ENCODE measurements around the gene MGAT4B. TPM values are rescaled to one million over a fixed set of nuclear protein-coding genes. Genes with fewer than 3 reads are reported as not detected.

Gene MGAT4B
- total and polyA plus RNA-seq, 4 donors: 65.0 to 154 (median 82.4) TPM

GRCh38 chr5:179768326-179769085 lies 38.2 kb downstream of the MGAT4B start:
- Histone ChIP-seq H3K9me3 (ENCODE audit: control insufficient read depth in 4 of 4, insufficient read depth in 3 of 4, low read length in 3 of 4) (peaks cover 0 to 2% (median 0%) of the 10 kb centered on the region in 4 donors), H3K4me1 (ENCODE audit: control insufficient read depth in 5 of 5, insufficient read depth in 5 of 5, low read length in 5 of 5) (peaks cover 0 to 11% (median 0%) of the 10 kb centered on the region in 5 donors), H3K36me3 (ENCODE audit: control insufficient read depth in 4 of 4, insufficient read depth in 4 of 4, low read length in 4 of 4) (peaks cover 19 to 48% (median 39%) of the 10 kb centered on the region in 4 donors), H3K4me3 (no peak overlapping the region), H3K9ac (ENCODE audit: insufficient read depth in 1 of 2, low read length in 2 of 2) (no peak overlapping the region), H3K27me3 (ENCODE audit: control insufficient read depth in 3 of 3, insufficient read depth in 3 of 3, low read length in 2 of 3) (no peaks in the 10 kb centered on the region), H3K27ac (ENCODE audit: low read depth in 1 of 2, low read length in 1 of 2) (no peak overlapping the region)
- 85 to 90% methylated on average over 18 of the region's 18 CpGs for WGBS, 2 donors
- no peak for TF ChIP-seq CTCF (IDR thresholded peaks at IDR 0.05; ENCODE audit: control extremely low read depth, extremely low read depth)
- no peak for ATAC-seq (ENCODE audit: insufficient read depth, low FRiP score)
- no peak for DNase-seq

- Histone ChIP-seq H3K4me1 (ENCODE audit: control insufficient read depth in 5 of 5, insufficient read depth in 5 of 5, low read length in 5 of 5) (peaks cover 0 to 15% (median 3%) of the 10 kb centered on the region in 5 donors), H3K36me3 (ENCODE audit: control insufficient read depth in 4 of 4, insufficient read depth in 4 of 4, low read length in 4 of 4) (peaks cover 13 to 43% (median 35%) of the 10 kb centered on the region in 4 donors), H3K27me3 (ENCODE audit: control insufficient read depth in 3 of 3, insufficient read depth in 3 of 3, low read length in 2 of 3) (no peaks in the 10 kb centered on the region), H3K9me3 (ENCODE audit: control insufficient read depth in 4 of 4, insufficient read depth in 3 of 4, low read length in 3 of 4) (peaks cover 0 to 2% (median 0%) of the 10 kb centered on the region in 4 donors), H3K27ac (ENCODE audit: low read depth in 1 of 2, low read length in 1 of 2) (no peak overlapping the region), H3K4me3 (no peak overlapping the region), H3K9ac (ENCODE audit: insufficient read depth in 1 of 2, low read length in 2 of 2) (no peak overlapping the region)
- 83 to 87% methylated on average over 9 of the region's 9 CpGs for WGBS, 2 donors
- TF ChIP-seq CTCF (IDR thresholded peaks at IDR 0.05; ENCODE audit: control extremely low read depth, extremely low read depth): no peak
- no peak for DNase-seq
- ATAC-seq (ENCODE audit: insufficient read depth, low FRiP score): no peak
Observed at GRCh38 chr5:179767496-179768100, 39.1 kb downstream of the MGAT4B start.

DNA sequence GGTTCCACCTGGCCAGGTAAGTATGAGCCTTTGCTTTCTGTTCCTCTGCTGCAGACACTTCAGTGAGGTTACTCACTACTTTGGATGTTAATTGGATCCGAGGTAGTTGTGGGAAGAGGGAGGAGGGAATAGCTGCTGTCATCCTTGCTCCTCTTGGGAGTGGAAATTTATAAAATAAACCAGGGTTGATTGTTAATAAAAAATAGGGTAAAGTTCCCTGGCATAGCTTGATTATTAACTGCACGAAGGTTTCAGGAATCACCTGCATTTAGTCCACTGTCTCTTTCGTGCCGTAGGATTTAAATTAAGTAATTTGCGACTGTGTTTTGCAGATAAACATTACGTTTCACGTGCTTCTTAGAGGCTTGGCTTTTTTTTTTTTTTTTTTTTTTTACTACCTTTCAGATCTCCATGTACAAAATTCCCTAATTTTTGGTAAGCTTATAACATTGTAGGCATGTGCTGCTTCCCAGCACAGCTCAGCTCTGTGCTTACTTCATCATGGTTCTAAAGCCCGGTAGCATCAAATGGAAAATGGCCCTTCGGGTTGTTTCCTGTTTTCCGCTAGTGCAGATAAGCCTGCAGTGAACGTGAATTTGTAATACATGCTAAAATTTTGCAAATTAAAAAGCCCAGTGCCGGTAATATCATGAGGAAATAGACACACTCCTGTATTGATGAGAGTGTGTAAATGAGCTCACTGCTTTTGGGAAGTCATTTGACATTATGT lies 39.8 kb downstream of the MGAT4B start:
- H3K4me1 ChIP-seq (ENCODE audit: control insufficient read depth in 5 of 5, insufficient read depth in 5 of 5, low read length in 5 of 5): peaks cover 0 to 18% (median 5%) of the 10 kb centered on the region in 5 donors
- DNase-seq (no peak), ATAC-seq (ENCODE audit: insufficient read depth, low FRiP score) (no peak)
- H3K9ac ChIP-seq (ENCODE audit: insufficient read depth in 1 of 2, low read length in 2 of 2): no peak overlapping the region
- H3K27ac ChIP-seq (ENCODE audit: low read depth in 1 of 2, low read length in 1 of 2): no peak overlapping the region
- H3K36me3 ChIP-seq (ENCODE audit: control insufficient read depth in 4 of 4, insufficient read depth in 4 of 4, low read length in 4 of 4): peaks cover 8 to 37% (median 32%) of the 10 kb centered on the region in 4 donors
- H3K27me3 ChIP-seq (ENCODE audit: control insufficient read depth in 3 of 3, insufficient read depth in 3 of 3, low read length in 2 of 3): no peaks in the 10 kb centered on the region
- TF ChIP-seq CTCF (IDR thresholded peaks at IDR 0.05; ENCODE audit: control extremely low read depth, extremely low read depth): no peak
- H3K9me3 ChIP-seq (ENCODE audit: control insufficient read depth in 4 of 4, insufficient read depth in 3 of 4, low read length in 3 of 4): peaks cover 0 to 2% (median 0%) of the 10 kb centered on the region in 4 donors
- no peak overlapping the region for H3K4me3 ChIP-seq
- 56 to 62% methylated on average over 12 of the region's 12 CpGs for WGBS, 2 donors

Measured in lung (tissue), 12 donors.